Measurements from ENCODE around the gene RASSF10. TPM values are rescaled to one million over a fixed set of nuclear protein-coding genes. Genes with fewer than 3 reads are reported as not detected.

RASSF10 gene
- total RNA-seq, 1 experiment from 2014 or later, result 3.2 TPM

- no peak overlapping the region for H3K4me3 Mint-ChIP-seq
- DNase-seq (ENCODE audit: low spot score) (no peak), ATAC-seq (no peak)
- H3K36me3 Mint-ChIP-seq, result no peaks in the 10 kb centered on the region
- peaks cover 8% of the 10 kb centered on the region for H3K9me3 Mint-ChIP-seq
- ChIA-PET CTCF (no interaction called here), POLR2A (no interaction called here)
- H3K27ac Mint-ChIP-seq, result no peak overlapping the region
- TF ChIP-seq ZNF416 (CRISPR knock-in tag; IDR thresholded peaks at IDR 0.05) (no peak), ZNF219 (CRISPR knock-in tag; IDR thresholded peaks at IDR 0.05; ENCODE audit: borderline replicate concordance) (no peak), ZSCAN18 (CRISPR knock-in tag; IDR thresholded peaks at IDR 0.05) (no peak), FOXP1 (CRISPR knock-in tag; IDR thresholded peaks at IDR 0.05; ENCODE audit: borderline replicate concordance) (no peak), NR1H2 (CRISPR knock-in tag; IDR thresholded peaks at IDR 0.05) (no peak), ZNF263 (CRISPR knock-in tag; IDR thresholded peaks at IDR 0.05; ENCODE audit: low read depth) (no peak), KAT7 (CRISPR knock-in tag; IDR thresholded peaks at IDR 0.05; ENCODE audit: borderline replicate concordance) (no peak), CTCF (IDR thresholded peaks at IDR 0.05) (no peak), ERG (CRISPR knock-in tag; IDR thresholded peaks at IDR 0.05) (no peak), SP1 (CRISPR knock-in tag; conservative IDR thresholded peaks at IDR 0.05) (no peak), ZNF423 (CRISPR knock-in tag; IDR thresholded peaks at IDR 0.05) (no peak), USF2 (CRISPR knock-in tag; IDR thresholded peaks at IDR 0.05) (no peak), IRF2 (CRISPR knock-in tag; IDR thresholded peaks at IDR 0.05; ENCODE audit: borderline replicate concordance, low read depth) (no peak), ATF2 (CRISPR knock-in tag; IDR thresholded peaks at IDR 0.05; ENCODE audit: borderline replicate concordance, low read depth) (no peak), NFYB (CRISPR knock-in tag; conservative IDR thresholded peaks at IDR 0.05; ENCODE audit: low read depth) (no peak)
- peaks cover 4% of the 10 kb centered on the region; the same call in 1 of the 2 replicates for H3K4me1 Mint-ChIP-seq
- no peaks in the 10 kb centered on the region for H3K27me3 Mint-ChIP-seq (ENCODE audit: low read depth)
Observed at GRCh38 chr11:12990162-12990480, 19.0 kb upstream of the RASSF10 start.

GRCh38 chr11:12991426-12991825 lies 17.7 kb upstream of the RASSF10 start:
- Mint-ChIP-seq H3K36me3 (peaks cover 8% of the 10 kb centered on the region; the same call in 1 of the 2 replicates), H3K4me1 (peaks cover 4% of the 10 kb centered on the region; the same call in 1 of the 2 replicates), H3K9me3 (peaks cover 20% of the 10 kb centered on the region)

More at GRCh38 chr11:12991426-12991825, 17.7 kb upstream of the RASSF10 start:
- ChIA-PET CTCF (no interaction called here), POLR2A (no interaction called here)
- Mint-ChIP-seq H3K27me3 (ENCODE audit: low read depth) (no peaks in the 10 kb centered on the region), H3K4me3 (no peak overlapping the region), H3K27ac (no peak overlapping the region)
- TF ChIP-seq ERG (CRISPR knock-in tag; IDR thresholded peaks at IDR 0.05) (no peak), CREM (CRISPR knock-in tag; IDR thresholded peaks at IDR 0.05) (no peak), ZSCAN18 (CRISPR knock-in tag; IDR thresholded peaks at IDR 0.05) (no peak), PRRX2 (CRISPR knock-in tag; IDR thresholded peaks at IDR 0.05) (no peak), MYBL2 (CRISPR knock-in tag; IDR thresholded peaks at IDR 0.05) (no peak), ZNF263 (CRISPR knock-in tag; IDR thresholded peaks at IDR 0.05; ENCODE audit: low read depth) (no peak), FOXP4 (CRISPR knock-in tag; IDR thresholded peaks at IDR 0.05) (no peak)
- ATAC-seq (no peak), DNase-seq (ENCODE audit: low spot score) (no peak)
